Activated CD8-positive, alpha-beta memory T cell treated with anti-CD3 and anti-CD28 coated beads, Interleukin-2, amount 50 U/mL, for 4 hours (primary cell): ENCODE data around the gene MGAT4C.

ENCODE experiments used
- DNase-seq: peaks from one replicate; pipeline ENCODE4 v3.0.0-alpha.2; 2020

MGAT4C gene

DNA sequence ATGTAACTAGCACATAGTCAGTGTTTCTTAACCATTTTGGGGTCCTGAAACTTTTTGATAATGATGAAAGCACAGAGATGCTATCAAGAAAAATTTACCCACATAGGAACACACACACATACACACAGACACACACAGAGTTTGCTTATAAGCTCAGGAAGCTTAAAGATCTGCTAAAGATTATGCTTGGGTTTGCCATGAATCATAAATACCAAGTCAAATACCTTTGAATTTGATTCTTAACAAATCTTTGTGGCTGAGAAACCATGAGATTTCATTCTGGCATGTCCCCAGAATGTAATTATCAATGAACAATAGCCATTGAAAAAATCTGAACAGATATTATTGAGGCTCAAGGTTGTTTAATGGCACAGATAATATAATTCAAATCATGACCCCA is 292.9 kb downstream of the MGAT4C start:
- DNase-seq = no peak

DNA sequence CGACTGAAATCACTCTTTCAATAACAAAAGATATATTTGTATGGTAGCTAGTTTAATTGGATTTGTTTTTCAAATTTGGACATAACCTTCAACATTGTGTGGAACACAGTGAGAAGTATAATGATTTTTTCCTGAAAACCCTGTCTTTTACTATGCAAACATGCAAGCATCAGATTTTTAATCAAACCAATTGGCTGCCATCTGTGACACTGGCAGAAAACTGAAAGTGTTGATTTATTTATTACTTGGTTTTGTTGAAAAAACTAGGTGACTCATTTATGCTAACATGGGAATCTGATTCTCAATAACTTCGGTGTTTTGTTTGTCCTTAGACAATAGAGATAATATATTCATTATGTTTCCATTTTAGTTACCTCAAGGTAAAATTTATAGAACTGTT is 300.1 kb downstream of the MGAT4C start:
- DNase-seq = no peak

DNA sequence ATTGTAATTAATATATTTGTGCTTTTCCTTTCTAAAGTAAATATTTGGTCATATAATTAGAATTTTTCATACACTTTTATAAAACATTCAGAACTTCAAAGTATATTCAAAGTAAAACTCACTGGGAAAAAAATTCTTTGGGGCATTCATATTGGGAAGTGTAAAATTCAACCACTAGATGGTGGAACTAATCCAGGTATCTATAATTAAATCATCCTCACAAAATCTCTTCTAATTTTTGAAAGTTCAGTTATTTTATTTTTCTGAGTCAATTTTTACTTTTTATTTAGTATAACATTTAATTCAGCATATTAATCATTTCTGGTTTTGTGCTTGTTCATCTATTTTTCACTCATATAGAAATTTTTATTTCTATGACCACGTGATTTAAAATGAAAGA is 301.1 kb downstream of the MGAT4C start:
- DNase-seq = no peak

DNA sequence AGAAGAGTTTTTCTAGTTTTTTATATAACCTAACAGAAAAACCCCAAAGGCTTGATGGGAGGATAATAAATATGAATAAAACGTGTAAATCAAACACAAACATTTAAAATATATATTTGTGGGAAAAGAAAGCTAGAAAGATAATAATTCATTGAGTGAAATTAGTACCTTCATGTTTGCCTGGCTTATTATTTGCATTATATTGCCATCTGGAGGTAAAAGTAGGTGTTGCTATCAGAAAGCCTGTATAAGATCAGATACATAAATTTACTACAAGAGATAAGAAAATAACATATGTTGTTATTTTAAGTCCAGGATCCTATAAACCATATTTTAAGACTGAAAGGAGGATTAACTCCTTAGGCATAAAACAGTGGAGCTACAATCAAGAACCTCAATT is 304.4 kb downstream of the MGAT4C start:
- no peak for DNase-seq

DNA sequence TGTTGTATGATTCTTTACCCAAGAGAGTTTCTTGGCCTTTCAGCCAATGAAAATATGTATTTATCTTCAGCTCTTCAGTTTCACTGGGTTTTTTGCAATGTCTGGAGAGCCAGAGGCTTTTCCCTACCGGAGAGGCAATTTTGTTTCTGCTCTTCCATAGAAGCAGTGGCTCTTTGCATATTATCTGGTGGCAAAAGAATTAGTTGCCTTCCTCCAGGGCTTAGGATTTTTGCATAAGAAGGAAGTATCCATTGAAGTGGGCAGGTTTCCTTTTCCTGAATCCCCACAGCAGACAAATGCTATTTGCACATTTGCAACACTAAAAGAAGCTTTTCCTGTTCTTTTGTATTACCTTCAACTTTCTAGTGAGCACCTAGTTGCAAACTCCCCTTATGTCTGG is 306.9 kb downstream of the MGAT4C start:
- DNase-seq = no peak

DNA sequence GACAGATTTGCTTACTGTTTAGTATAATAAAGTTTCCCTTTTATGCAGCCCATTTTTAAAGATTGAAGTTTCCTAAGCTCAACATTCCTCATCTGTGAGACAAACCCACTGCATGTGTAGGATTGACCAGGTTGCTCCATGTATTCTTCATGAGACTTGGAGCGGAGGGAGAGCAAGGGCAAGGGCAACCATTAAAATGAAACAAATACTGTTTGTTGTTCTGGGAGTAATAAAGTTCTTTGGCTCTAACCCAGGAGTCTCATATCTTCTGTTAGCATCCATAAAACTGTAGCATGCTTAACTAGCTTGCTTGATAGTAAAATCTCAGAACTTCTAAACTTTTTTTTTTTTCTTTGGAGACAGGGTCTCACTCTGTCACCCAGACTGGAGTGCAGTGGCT is 307.9 kb downstream of the MGAT4C start:
- DNase-seq = no peak

DNA sequence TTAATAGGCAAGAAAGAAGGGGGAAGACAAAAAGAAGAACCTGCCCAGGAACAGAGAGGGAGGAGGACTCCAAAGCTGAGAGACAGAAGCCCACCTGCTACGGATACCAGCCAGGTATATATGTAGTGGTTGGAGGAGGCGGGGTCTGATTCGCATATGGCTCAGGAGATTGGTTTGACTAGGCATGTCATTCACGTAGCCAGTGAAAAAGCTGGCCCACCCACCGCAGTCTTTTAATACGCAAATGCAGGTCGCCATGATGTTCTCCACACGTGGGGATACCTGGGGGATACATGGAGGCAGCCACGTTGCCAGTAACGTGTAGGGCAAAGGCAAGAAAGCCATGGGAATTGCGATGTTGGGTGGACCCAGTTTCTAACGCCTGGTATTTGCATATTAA is 308.9 kb downstream of the MGAT4C start:
- no peak for DNase-seq

DNA sequence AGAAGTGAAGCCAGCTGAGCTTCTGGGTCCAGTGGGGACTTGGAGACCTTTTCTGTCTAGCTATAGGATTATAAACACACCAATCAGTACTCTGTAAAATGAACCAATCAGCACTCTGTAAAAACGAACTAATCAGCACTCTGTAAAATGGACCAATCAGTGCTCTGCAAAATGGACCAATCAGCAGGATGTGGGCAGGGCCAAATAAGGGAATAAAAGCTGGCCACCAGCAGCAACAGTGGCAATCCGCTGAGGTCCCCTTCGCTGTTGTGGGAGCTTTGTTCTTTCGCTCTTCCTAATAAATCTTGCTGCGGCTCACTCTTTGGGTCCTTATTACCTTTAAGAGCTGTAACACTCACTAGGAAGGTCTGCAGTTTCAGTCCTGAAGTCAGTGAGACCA is 309.8 kb downstream of the MGAT4C start:
- DNase-seq = no peak

DNA sequence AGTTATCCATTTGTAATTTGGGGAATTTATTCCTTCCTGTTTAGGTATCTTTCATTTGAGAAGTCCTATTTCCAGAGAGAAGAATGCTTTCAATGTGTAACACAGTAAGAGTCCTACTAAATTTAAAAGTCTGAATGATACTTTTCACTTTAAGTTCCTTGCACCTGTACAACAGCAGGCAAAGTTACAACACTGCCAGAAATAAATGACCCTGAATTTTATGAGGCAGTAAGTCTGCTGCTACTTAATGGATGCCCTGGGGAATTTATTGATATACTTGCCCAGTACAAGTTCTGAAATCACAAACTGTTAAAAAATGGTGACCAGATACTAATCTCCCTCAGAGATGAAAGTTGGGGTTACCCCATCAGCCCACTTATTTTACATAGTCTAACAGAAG is 329.0 kb downstream of the MGAT4C start:
- DNase-seq = no peak

DNA sequence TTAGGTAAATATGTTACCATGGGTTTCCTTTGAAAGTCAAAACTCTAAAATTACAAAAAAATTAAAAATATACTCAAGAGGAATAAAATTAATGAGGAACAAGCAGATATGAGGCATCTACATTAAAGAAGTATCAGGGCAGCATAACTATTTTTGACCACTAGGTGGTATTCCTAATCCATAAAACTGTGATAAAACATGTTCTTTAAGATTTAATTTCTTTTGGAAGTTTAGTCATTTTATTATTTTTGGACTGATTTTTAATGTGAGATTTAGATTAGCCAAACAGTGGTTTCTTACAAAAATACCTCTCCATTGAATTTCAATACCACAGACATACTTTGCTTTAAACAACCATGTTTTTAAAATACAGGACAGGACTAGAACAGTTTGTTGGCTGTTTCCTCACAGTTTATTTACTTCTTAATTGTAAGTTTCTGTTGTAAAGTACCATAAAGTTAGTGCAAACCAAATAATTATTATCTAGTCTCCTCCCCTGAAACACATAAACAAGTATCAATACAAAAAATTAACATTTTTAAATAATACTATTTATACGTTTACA is 332.3 kb downstream of the MGAT4C start:
- DNase-seq = no peak

DNA sequence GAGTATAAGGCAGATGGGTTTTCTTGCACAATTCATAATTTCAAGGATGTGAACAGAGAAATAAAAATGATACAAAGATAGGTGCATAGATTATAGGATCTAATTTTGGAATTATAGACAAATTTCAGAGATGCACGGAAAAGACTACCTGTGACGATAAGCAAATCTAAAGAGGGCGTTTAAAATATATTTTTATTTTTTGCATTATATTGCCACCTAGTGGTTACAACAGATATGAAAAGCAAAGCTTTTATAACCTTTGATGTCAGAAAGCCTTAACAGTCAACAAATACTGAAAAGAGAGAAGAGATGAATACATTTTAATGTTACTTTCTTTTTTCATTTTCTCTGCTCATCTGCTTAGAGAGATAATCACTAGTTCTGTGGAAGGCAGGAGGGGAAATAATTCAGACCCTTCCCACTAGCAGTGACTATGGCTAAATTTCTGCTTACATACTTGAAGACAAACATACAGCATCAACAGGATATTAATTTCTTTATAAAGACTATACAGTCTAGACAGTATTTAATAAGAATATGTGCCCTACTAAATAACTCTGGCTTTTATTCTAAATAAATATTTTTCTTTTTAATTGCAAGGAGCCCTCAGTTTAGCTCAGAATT is 335.8 kb downstream of the MGAT4C start:
- DNase-seq = no peak
